Gastrocnemius medialis (tissue), 4 donors: Measurements from ENCODE around the gene HIGD1C.

Experiments
- CTCF ChIP-seq, 5 experiments: fragments of 450-650 bp in 3 of 5; fragments of 200-600 bp in 2 of 5; sonication (generic) in 2 of 5; IDR thresholded peaks in 4 of 5; conservative IDR thresholded peaks in 1 of 5; 1 replicate in 4 of 5; 2 replicates in 1 of 5; pipeline ENCODE4 v1.5.1; 2016 to 2019; ENCODE audit warnings: antibody characterized with exemption in 5 of 5, mild to moderate bottlenecking in 3 of 5, moderate library complexity in 3 of 5
- POLR2A ChIP-seq, 2 donors: fragments of 450-650 bp; IDR thresholded peaks; one replicate each; pipeline ENCODE4 v1.6.1; 2017; ENCODE audit warnings: antibody characterized with exemption in 2 of 2, mild to moderate bottlenecking in 2 of 2, moderate library complexity in 2 of 2

GRCh38 chr12:50955288-50955687 lies 2.9 kb downstream of the HIGD1C start:
- TF ChIP-seq CTCF (IDR thresholded peaks at IDR 0.05 in 4 of 5, conservative IDR thresholded peaks at IDR 0.05 in 1 of 5) (no peak), POLR2A (IDR thresholded peaks at IDR 0.05) (no peak)
